WTC11 (cell line): Measurements from ENCODE around the gene MED12. TPM values are rescaled to one million over a fixed set of nuclear protein-coding genes. Genes with fewer than 3 reads are reported as not detected.

Source experiments
- ATAC-seq: fragments of 200-7000 bp; cut with Tn5 transposase; 2 replicates; pipeline ENCODE4 v1.10.0; 2021; ENCODE audit warnings: mild to moderate bottlenecking, moderate library complexity
- CTCF ChIA-PET: fragments of 300-600 bp; sonication (Branson Sonifier 250); formaldehyde crosslinking; loops from one replicate; lab custom pipeline; 2021; ENCODE audit warnings: antibody characterized with exemption; lab: Charles Lee
- POLR2A ChIA-PET: fragments of 350-600 bp; sonication (Branson Sonifier 250); formaldehyde crosslinking; loops from one replicate; lab custom pipeline; 2021; ENCODE audit warnings: antibody characterized with exemption; lab: Charles Lee
- DNase-seq: peaks from one replicate; pipeline ENCODE4 v3.0.0; 2021; ENCODE audit warnings: low spot score
- H3K27ac Mint-ChIP-seq: 2 replicates; pipeline ENCODE4 v1.8.0; 2021; ENCODE audit warnings: mixed read lengths
- H3K27me3 Mint-ChIP-seq: 2 replicates; pipeline ENCODE4 v1.8.0; 2021; ENCODE audit warnings: low read depth, mild to moderate bottlenecking, moderate library complexity, mixed read lengths
- H3K36me3 Mint-ChIP-seq: 2 replicates; pipeline ENCODE4 v1.8.0; 2021; ENCODE audit warnings: mixed read lengths
- H3K4me1 Mint-ChIP-seq: 2 replicates; pipeline ENCODE4 v1.8.0; 2022; ENCODE audit warnings: mixed read lengths
- H3K4me3 Mint-ChIP-seq: 2 replicates; pipeline ENCODE4 v1.8.0; 2021; ENCODE audit warnings: mild to moderate bottlenecking, moderate library complexity, mixed read lengths
- H3K9me3 Mint-ChIP-seq: 2 replicates; pipeline ENCODE4 v1.8.0; 2021; ENCODE audit warnings: mixed read lengths
- ATF3 ChIP-seq: sonication (generic); formaldehyde crosslinking; conservative IDR thresholded peaks from 2 replicates; pipeline ENCODE4 v1.8.1; 2022; ENCODE audit warnings: mild to moderate bottlenecking, missing genetic modification reagents
- ATF6 ChIP-seq: sonication (generic); formaldehyde crosslinking; IDR thresholded peaks from 2 replicates; pipeline ENCODE4 v1.8.1; 2023; ENCODE audit warnings: mild to moderate bottlenecking, missing genetic modification reagents
- ETV6 ChIP-seq: sonication (generic); formaldehyde crosslinking; IDR thresholded peaks from 2 replicates; pipeline ENCODE4 v1.8.1; 2022; ENCODE audit warnings: mild to moderate bottlenecking, missing genetic modification reagents
- FOXP4 ChIP-seq: sonication (generic); formaldehyde crosslinking; IDR thresholded peaks from 2 replicates; pipeline ENCODE4 v1.8.0; 2022; ENCODE audit warnings: mild to moderate bottlenecking, missing genetic modification reagents
- GTF2I ChIP-seq: fragments of 250-450 bp; sonication (Bioruptor Pico); conservative IDR thresholded peaks from 2 replicates; pipeline ENCODE4 v1.4.0; 2021; ENCODE audit warnings: mild to moderate bottlenecking
- HMGA2 ChIP-seq: fragments of 250-450 bp; sonication (Bioruptor Pico); IDR thresholded peaks from 2 replicates; pipeline ENCODE4 v1.4.0; 2021; ENCODE audit warnings: mild to moderate bottlenecking, moderate library complexity
- NFATC4 ChIP-seq: fragments of 250-450 bp; sonication (Bioruptor Pico); IDR thresholded peaks from 2 replicates; pipeline ENCODE4 v1.9.0; 2021; ENCODE audit warnings: mild to moderate bottlenecking
- RELA ChIP-seq: sonication (generic); formaldehyde crosslinking; IDR thresholded peaks from 2 replicates; pipeline ENCODE4 v1.8.1; 2022; ENCODE audit warnings: missing genetic modification reagents, mild to moderate bottlenecking, borderline replicate concordance
- SMAD4 ChIP-seq: sonication (generic); formaldehyde crosslinking; IDR thresholded peaks from 2 replicates; pipeline ENCODE4 v1.8.0; 2022; ENCODE audit warnings: mild to moderate bottlenecking, missing genetic modification reagents
- TCF7 ChIP-seq: sonication (generic); formaldehyde crosslinking; IDR thresholded peaks from 2 replicates; pipeline ENCODE4 v1.8.0; 2022; ENCODE audit warnings: mild to moderate bottlenecking, low read depth, missing genetic modification reagents, moderate library complexity
- TEAD1 ChIP-seq: sonication (generic); formaldehyde crosslinking; IDR thresholded peaks from 2 replicates; pipeline ENCODE4 v1.8.0; 2022; ENCODE audit warnings: mild to moderate bottlenecking, missing genetic modification reagents
- USF2 ChIP-seq: sonication (generic); formaldehyde crosslinking; IDR thresholded peaks from 2 replicates; pipeline ENCODE4 v1.8.1; 2023; ENCODE audit warnings: mild to moderate bottlenecking, missing genetic modification reagents, moderate library complexity
- ZNF671 ChIP-seq: fragments of 250-450 bp; sonication (Bioruptor Pico); IDR thresholded peaks from 2 replicates; pipeline ENCODE4 v1.8.0; 2021; ENCODE audit warnings: mild to moderate bottlenecking
- total RNA-seq: library from RNA; stranded (reverse); gene quantifications from 3 replicates; pipeline ENCODE4 v1.2.3, GENCODE V29; 2021
- TF ChIP-seq, protein P1 (sequence below): sonication (generic); formaldehyde crosslinking; IDR thresholded peaks from 2 replicates; pipeline ENCODE4 v1.8.0; 2022; ENCODE audit warnings: mild to moderate bottlenecking, missing genetic modification reagents
- TF ChIP-seq, protein P2 (sequence below): sonication (generic); formaldehyde crosslinking; IDR thresholded peaks from 2 replicates; pipeline ENCODE4 v1.8.1; 2022; ENCODE audit warnings: low read depth, missing genetic modification reagents, borderline replicate concordance
- TF ChIP-seq, protein P3 (sequence below): sonication (generic); formaldehyde crosslinking; IDR thresholded peaks from 2 replicates; pipeline ENCODE4 v1.8.1; 2022; ENCODE audit warnings: low read depth, mild to moderate bottlenecking, moderate library complexity, missing genetic modification reagents, borderline replicate concordance
- TF ChIP-seq, protein P4 (sequence below): sonication (generic); formaldehyde crosslinking; IDR thresholded peaks from 2 replicates; pipeline ENCODE4 v1.8.1; 2023; ENCODE audit warnings: mild to moderate bottlenecking, missing genetic modification reagents, borderline replicate concordance
- TF ChIP-seq, protein P5 (sequence below): sonication (generic); formaldehyde crosslinking; IDR thresholded peaks from 2 replicates; pipeline ENCODE4 v1.8.0; 2023; ENCODE audit warnings: missing genetic modification reagents

MED12 gene
- total RNA-seq, 1 experiment from 2014 or later = 35.6 TPM

GRCh38 chrX:71162981-71163380 is 44.6 kb downstream of the MED12 start (continued):
- TF ChIP-seq GTF2I (no peak), FOXP4 (CRISPR knock-in tag) (no peak), SMAD4 (no peak), USF2 (CRISPR knock-in tag) (no peak), TCF7 (CRISPR knock-in tag) (no peak), NFATC4 (CRISPR knock-in tag) (no peak)
- TF ChIP-seq, protein P1, sequence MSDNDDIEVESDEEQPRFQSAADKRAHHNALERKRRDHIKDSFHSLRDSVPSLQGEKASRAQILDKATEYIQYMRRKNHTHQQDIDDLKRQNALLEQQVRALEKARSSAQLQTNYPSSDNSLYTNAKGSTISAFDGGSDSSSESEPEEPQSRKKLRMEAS (CRISPR knock-in tag) = no peak

DNA sequence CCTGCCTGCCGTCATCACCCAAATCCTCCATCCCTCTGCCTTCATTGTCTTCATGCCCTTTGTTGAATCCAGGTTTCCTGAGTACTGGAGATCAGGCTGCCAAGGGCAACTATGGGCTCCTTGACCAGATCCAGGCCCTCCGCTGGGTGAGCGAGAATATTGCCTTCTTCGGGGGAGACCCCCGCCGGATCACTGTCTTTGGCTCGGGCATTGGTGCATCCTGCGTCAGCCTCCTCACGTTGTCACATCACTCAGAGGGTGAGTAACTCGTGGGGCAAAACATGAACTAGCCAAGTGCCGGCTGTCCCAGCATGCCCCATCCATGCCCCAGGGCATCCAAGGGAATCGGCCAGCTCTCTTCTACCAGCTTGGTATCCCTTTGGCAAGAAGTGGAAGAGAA is 45.7 kb downstream of the MED12 start:
- Mint-ChIP-seq H3K9me3 (no peaks in the 10 kb centered on the region), H3K27me3 (no peaks in the 10 kb centered on the region), H3K36me3 (no peaks in the 10 kb centered on the region), H3K4me1 (peaks cover 6% of the 10 kb centered on the region), H3K4me3 (no peak overlapping the region), H3K27ac (no peak overlapping the region)
- ATAC-seq = no peak
- POLR2A ChIA-PET = no interaction called here
- TF ChIP-seq ATF3 (CRISPR knock-in tag) (no peak), RELA (no peak)
- no peak for DNase-seq
- CTCF ChIA-PET = no interaction called here

GRCh38 chrX:71166461-71166860 is 48.1 kb downstream of the MED12 start:
- Mint-ChIP-seq H3K9me3 (no peaks in the 10 kb centered on the region), H3K27me3 (no peaks in the 10 kb centered on the region)

DNA sequence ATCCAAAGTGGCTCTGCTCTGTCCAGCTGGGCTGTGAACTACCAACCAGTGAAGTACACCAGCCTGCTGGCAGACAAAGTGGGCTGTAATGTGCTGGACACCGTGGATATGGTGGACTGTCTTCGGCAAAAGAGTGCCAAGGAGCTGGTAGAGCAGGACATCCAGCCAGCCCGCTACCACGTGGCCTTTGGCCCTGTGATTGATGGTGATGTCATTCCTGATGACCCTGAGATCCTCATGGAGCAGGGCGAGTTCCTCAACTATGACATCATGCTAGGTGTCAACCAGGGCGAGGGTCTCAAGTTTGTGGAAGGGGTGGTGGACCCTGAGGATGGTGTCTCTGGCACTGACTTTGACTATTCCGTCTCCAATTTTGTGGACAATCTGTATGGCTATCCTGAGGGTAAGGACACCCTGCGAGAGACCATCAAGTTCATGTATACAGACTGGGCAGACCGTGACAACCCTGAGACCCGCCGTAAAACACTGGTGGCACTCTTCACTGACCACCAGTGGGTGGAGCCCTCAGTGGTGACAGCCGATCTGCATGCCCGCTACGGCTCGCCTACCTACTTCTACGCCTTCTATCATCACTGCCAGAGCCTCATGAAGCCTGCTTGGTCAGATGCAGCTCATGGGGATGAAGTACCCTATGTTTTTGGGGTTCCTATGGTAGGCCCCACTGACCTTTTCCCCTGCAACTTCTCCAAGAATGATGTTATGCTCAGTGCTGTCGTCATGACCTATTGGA is 48.8 kb downstream of the MED12 start:
- H3K9me3 Mint-ChIP-seq = no peaks in the 10 kb centered on the region
- ATAC-seq = no peak
- POLR2A ChIA-PET = no interaction called here
- TF ChIP-seq ATF6 (CRISPR knock-in tag) = no peak
- TF ChIP-seq, protein P2, sequence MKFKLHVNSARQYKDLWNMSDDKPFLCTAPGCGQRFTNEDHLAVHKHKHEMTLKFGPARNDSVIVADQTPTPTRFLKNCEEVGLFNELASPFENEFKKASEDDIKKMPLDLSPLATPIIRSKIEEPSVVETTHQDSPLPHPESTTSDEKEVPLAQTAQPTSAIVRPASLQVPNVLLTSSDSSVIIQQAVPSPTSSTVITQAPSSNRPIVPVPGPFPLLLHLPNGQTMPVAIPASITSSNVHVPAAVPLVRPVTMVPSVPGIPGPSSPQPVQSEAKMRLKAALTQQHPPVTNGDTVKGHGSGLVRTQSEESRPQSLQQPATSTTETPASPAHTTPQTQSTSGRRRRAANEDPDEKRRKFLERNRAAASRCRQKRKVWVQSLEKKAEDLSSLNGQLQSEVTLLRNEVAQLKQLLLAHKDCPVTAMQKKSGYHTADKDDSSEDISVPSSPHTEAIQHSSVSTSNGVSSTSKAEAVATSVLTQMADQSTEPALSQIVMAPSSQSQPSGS = no peak
- no peak for TF ChIP-seq HMGA2 (CRISPR knock-in tag)
- TF ChIP-seq, protein P3, sequence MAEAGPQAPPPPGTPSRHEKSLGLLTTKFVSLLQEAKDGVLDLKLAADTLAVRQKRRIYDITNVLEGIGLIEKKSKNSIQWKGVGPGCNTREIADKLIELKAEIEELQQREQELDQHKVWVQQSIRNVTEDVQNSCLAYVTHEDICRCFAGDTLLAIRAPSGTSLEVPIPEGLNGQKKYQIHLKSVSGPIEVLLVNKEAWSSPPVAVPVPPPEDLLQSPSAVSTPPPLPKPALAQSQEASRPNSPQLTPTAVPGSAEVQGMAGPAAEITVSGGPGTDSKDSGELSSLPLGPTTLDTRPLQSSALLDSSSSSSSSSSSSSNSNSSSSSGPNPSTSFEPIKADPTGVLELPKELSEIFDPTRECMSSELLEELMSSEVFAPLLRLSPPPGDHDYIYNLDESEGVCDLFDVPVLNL (CRISPR knock-in tag) = no peak
- TF ChIP-seq, protein P4, sequence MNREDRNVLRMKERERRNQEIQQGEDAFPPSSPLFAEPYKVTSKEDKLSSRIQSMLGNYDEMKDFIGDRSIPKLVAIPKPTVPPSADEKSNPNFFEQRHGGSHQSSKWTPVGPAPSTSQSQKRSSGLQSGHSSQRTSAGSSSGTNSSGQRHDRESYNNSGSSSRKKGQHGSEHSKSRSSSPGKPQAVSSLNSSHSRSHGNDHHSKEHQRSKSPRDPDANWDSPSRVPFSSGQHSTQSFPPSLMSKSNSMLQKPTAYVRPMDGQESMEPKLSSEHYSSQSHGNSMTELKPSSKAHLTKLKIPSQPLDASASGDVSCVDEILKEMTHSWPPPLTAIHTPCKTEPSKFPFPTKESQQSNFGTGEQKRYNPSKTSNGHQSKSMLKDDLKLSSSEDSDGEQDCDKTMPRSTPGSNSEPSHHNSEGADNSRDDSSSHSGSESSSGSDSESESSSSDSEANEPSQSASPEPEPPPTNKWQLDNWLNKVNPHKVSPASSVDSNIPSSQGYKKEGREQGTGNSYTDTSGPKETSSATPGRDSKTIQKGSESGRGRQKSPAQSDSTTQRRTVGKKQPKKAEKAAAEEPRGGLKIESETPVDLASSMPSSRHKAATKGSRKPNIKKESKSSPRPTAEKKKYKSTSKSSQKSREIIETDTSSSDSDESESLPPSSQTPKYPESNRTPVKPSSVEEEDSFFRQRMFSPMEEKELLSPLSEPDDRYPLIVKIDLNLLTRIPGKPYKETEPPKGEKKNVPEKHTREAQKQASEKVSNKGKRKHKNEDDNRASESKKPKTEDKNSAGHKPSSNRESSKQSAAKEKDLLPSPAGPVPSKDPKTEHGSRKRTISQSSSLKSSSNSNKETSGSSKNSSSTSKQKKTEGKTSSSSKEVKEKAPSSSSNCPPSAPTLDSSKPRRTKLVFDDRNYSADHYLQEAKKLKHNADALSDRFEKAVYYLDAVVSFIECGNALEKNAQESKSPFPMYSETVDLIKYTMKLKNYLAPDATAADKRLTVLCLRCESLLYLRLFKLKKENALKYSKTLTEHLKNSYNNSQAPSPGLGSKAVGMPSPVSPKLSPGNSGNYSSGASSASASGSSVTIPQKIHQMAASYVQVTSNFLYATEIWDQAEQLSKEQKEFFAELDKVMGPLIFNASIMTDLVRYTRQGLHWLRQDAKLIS = no peak
- no peak for TF ChIP-seq ZNF671 (CRISPR knock-in tag)
- TF ChIP-seq, protein P5, sequence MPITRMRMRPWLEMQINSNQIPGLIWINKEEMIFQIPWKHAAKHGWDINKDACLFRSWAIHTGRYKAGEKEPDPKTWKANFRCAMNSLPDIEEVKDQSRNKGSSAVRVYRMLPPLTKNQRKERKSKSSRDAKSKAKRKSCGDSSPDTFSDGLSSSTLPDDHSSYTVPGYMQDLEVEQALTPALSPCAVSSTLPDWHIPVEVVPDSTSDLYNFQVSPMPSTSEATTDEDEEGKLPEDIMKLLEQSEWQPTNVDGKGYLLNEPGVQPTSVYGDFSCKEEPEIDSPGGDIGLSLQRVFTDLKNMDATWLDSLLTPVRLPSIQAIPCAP (CRISPR knock-in tag) = no peak

More at GRCh38 chrX:71166461-71166860, 48.1 kb downstream of the MED12 start:
- DNase-seq (no peak), ATAC-seq (no peak)
- TF ChIP-seq ETV6 (CRISPR knock-in tag) = no peak
- TF ChIP-seq TEAD1 = no peak
- no peaks in the 10 kb centered on the region for H3K36me3 Mint-ChIP-seq
- H3K4me1 Mint-ChIP-seq = peaks cover 15% of the 10 kb centered on the region
- POLR2A ChIA-PET = no interaction called here
- CTCF ChIA-PET = no interaction called here
- H3K4me3 Mint-ChIP-seq = no peak overlapping the region
- no peak overlapping the region for H3K27ac Mint-ChIP-seq

More for the DNA sequence above, 48.8 kb downstream of the MED12 start:
- Mint-ChIP-seq H3K27ac (no peak overlapping the region), H3K27me3 (no peaks in the 10 kb centered on the region), H3K36me3 (no peaks in the 10 kb centered on the region), H3K4me1 (peaks cover 19% of the 10 kb centered on the region), H3K4me3 (no peak overlapping the region)
- DNase-seq = no peak
- CTCF ChIA-PET = no interaction called here
